H1 (cell line): ENCODE measurements around the gene LAMA3. TPM values are rescaled to one million over a fixed set of nuclear protein-coding genes. Genes with fewer than 3 reads are reported as not detected.

Source experiments
- CTCF ChIA-PET: fragments of 300-600 bp; sonication (Branson Sonifier 250); formaldehyde crosslinking; loops from one replicate; lab custom pipeline; 2021; ENCODE audit not compliant: partially characterized antibody; lab: Charles Lee
- POLR2A ChIA-PET: fragments of 300-600 bp; sonication (Branson Sonifier 250); formaldehyde crosslinking; loops from one replicate; lab custom pipeline; 2021; ENCODE audit warnings: inconsistent platforms; ENCODE audit not compliant: partially characterized antibody; lab: Charles Lee
- DNase-seq, 2 experiments: peaks; one replicate each; pipeline versions ENCODE4 v3.0.0 to v3.0.0-alpha.2; 2010 to 2022; ENCODE audit warnings: low spot score in 2 of 2, low read depth in 1 of 2, mixed read lengths in 1 of 2
- FAIRE-seq: peaks from 2 replicates; lab custom pipeline; 2011; peaks lifted over from hg19 to GRCh38; lab: Jason Lieb, UNC
- H2AFZ ChIP-seq: 2 replicates; pipeline ENCODE4 v1.8.1; 2012; ENCODE audit warnings: low read length, inconsistent platforms
- H2AK5ac ChIP-seq: 2 replicates; pipeline ENCODE4 v1.6.1; 2013; ENCODE audit warnings: low read depth, low read length
- H2BK120ac ChIP-seq: replicated peaks from 2 replicates; pipeline ENCODE3; 2013; ENCODE audit warnings: low read depth, low read length, inconsistent platforms
- H2BK12ac ChIP-seq: 2 replicates; pipeline ENCODE4 v1.6.1; 2013; ENCODE audit warnings: low read depth, low read length
- H2BK15ac ChIP-seq: 2 replicates; pipeline ENCODE4 v1.6.1; 2013; ENCODE audit warnings: low read length
- H2BK20ac ChIP-seq: 2 replicates; pipeline ENCODE4 v1.6.1; 2013; ENCODE audit warnings: low read length
- H2BK5ac ChIP-seq: 2 replicates; pipeline ENCODE4 v1.6.1; 2013; ENCODE audit warnings: low read depth, low read length
- H3K14ac ChIP-seq: 2 replicates; pipeline ENCODE4 v1.6.1; 2013; ENCODE audit warnings: inconsistent platforms; ENCODE audit not compliant: insufficient read length
- H3K18ac ChIP-seq: 2 replicates; pipeline ENCODE4 v1.6.1; 2013; ENCODE audit warnings: low read length; ENCODE audit errors: extremely low read depth
- H3K23ac ChIP-seq: 2 replicates; pipeline ENCODE4 v1.6.1; 2013; ENCODE audit warnings: inconsistent platforms; ENCODE audit not compliant: insufficient read length
- H3K23me2 ChIP-seq: 2 replicates; pipeline ENCODE4 v1.6.1; 2013; ENCODE audit warnings: low read depth, low read length
- H3K27ac ChIP-seq: 2 replicates; pipeline ENCODE4 v1.6.1; 2011; ENCODE audit warnings: low read depth, low read length, inconsistent platforms
- H3K27me3 ChIP-seq, 4 experiments: replicated peaks in 1 of 4; 1 replicate in 1 of 4; 2 replicates in 3 of 4; pipeline versions ENCODE4 v1.6.1 to v1.8.1; 2011 to 2013; ENCODE audit warnings: low read length in 3 of 4, mild to moderate bottlenecking in 3 of 4, inconsistent platforms in 2 of 4, mixed read lengths in 2 of 4, moderate library complexity in 1 of 4; ENCODE audit not compliant: control insufficient read depth in 3 of 4, insufficient read depth in 3 of 4; ENCODE audit errors: extremely low read depth in 1 of 4
- H3K36me3 ChIP-seq, 4 experiments: 2 replicates each; pipeline versions ENCODE4 v1.6.1 to v1.8.1; 2011 to 2013; ENCODE audit warnings: mild to moderate bottlenecking in 4 of 4, low read length in 3 of 4, moderate library complexity in 2 of 4, control low read depth in 1 of 4, inconsistent platforms in 1 of 4; ENCODE audit not compliant: insufficient read depth in 4 of 4, control insufficient read depth in 2 of 4
- H3K4ac ChIP-seq: replicated peaks from 2 replicates; pipeline ENCODE3; 2013; ENCODE audit warnings: low read length, low read depth, mixed read lengths, inconsistent platforms; ENCODE audit not compliant: insufficient read length
- H3K4me1 ChIP-seq, 4 experiments: replicated peaks in 1 of 4; 1 replicate in 1 of 4; 2 replicates in 3 of 4; pipeline versions ENCODE4 v1.6.1 to v1.8.1; 2011 to 2013; ENCODE audit warnings: low read length in 3 of 4, inconsistent platforms in 2 of 4, mixed read lengths in 1 of 4; ENCODE audit not compliant: insufficient read depth in 4 of 4, control insufficient read depth in 3 of 4
- H3K4me2 ChIP-seq, 2 experiments: 2 replicates each; pipeline versions ENCODE4 v1.6.1 to v1.8.1; 2011 to 2013; ENCODE audit warnings: low read depth in 2 of 2, low read length in 2 of 2, control low read depth in 1 of 2, inconsistent platforms in 1 of 2, mild to moderate bottlenecking in 1 of 2; ENCODE audit not compliant: insufficient read depth in 1 of 2
- H3K4me3 ChIP-seq, 4 experiments: fragments of 200-600, 300-600 bp in 1 of 4; sonication (generic), shearing (Covaris generic), sonication (Bioruptor Twin) in 1 of 4; 2 replicates each; pipeline versions ENCODE4 v1.5.1 to v1.8.1; 2011 to 2016; ENCODE audit warnings: low read length in 4 of 4, low read depth in 3 of 4, control low read depth in 2 of 4, inconsistent platforms in 2 of 4, mild to moderate bottlenecking in 2 of 4, mixed read lengths in 1 of 4, moderate library complexity in 1 of 4; ENCODE audit not compliant: insufficient read depth in 2 of 4; ENCODE audit errors: extremely low read depth in 1 of 4
- H3K56ac ChIP-seq: replicated peaks from 2 replicates; pipeline ENCODE3; 2013; ENCODE audit warnings: low read depth, mild to moderate bottlenecking, mixed read lengths, low read length, inconsistent platforms; ENCODE audit not compliant: insufficient read length
- H3K79me1 ChIP-seq: 2 replicates; pipeline ENCODE4 v1.6.1; 2013; ENCODE audit warnings: low read depth, low read length, control low read depth
- H3K79me2 ChIP-seq, 2 experiments: 2 replicates each; pipeline versions ENCODE4 v1.6.1 to v1.8.1; 2012 to 2013; ENCODE audit warnings: low read length in 2 of 2, mild to moderate bottlenecking in 2 of 2, inconsistent platforms in 1 of 2; ENCODE audit not compliant: insufficient read depth in 2 of 2, control insufficient read depth in 1 of 2
- H3K9ac ChIP-seq, 4 experiments: replicated peaks in 1 of 4; 1 replicate in 1 of 4; 2 replicates in 3 of 4; pipeline versions ENCODE4 v1.6.1 to v1.8.1; 2011 to 2013; ENCODE audit warnings: low read depth in 3 of 4, low read length in 3 of 4, control low read depth in 2 of 4, mild to moderate bottlenecking in 2 of 4, moderate library complexity in 2 of 4, inconsistent platforms in 1 of 4; ENCODE audit errors: extremely low read depth in 1 of 4
- H3K9me3 ChIP-seq, 2 experiments: 2 replicates each; pipeline versions ENCODE4 v1.6.1 to v1.8.1; 2012 to 2013; ENCODE audit warnings: mild to moderate bottlenecking in 2 of 2, moderate library complexity in 2 of 2, control low read depth in 1 of 2, inconsistent platforms in 1 of 2, low read depth in 1 of 2, low read length in 1 of 2, mixed read lengths in 1 of 2; ENCODE audit not compliant: insufficient read depth in 2 of 2
- H4K20me1 ChIP-seq, 2 experiments: replicated peaks in 1 of 2; 2 replicates each; pipeline versions ENCODE3 to v1.8.1; 2011 to 2013; ENCODE audit warnings: inconsistent platforms in 2 of 2, low read length in 2 of 2, mild to moderate bottlenecking in 1 of 2; ENCODE audit not compliant: insufficient read depth in 2 of 2, control insufficient read depth in 1 of 2
- H4K5ac ChIP-seq: 2 replicates; pipeline ENCODE4 v1.6.1; 2013; ENCODE audit warnings: low read length, low read depth, mixed read lengths, inconsistent platforms; ENCODE audit not compliant: insufficient read length
- H4K8ac ChIP-seq: 2 replicates; pipeline ENCODE4 v1.8.0; 2013; ENCODE audit warnings: mild to moderate bottlenecking, moderate library complexity, low read length, inconsistent platforms; ENCODE audit not compliant: insufficient read depth; ENCODE audit errors: extremely low read depth
- H4K91ac ChIP-seq: replicated peaks from 2 replicates; pipeline ENCODE3; 2013; ENCODE audit warnings: low read length, mixed read lengths, inconsistent platforms; ENCODE audit not compliant: insufficient read length
- EZH2 ChIP-seq: fragments of 200-600 bp; sonication (generic); IDR thresholded peaks from 2 replicates; pipeline ENCODE4 v1.7.1; 2012; ENCODE audit warnings: low read depth, mild to moderate bottlenecking, moderate library complexity, low read length, inconsistent platforms; ENCODE audit not compliant: severe bottlenecking
- RFX5 ChIP-seq: IDR thresholded peaks from 2 replicates; pipeline ENCODE4 v1.6.1; 2011; ENCODE audit warnings: low read depth, low read length, improper control_type of control experiment, borderline replicate concordance
- RNF2 ChIP-seq: fragments of 200-900, 300-1000 bp; sonication (generic); IDR thresholded peaks from 2 replicates; pipeline ENCODE4 v1.7.1; 2016; ENCODE audit warnings: borderline replicate concordance, low read depth, mild to moderate bottlenecking, antibody characterized with exemption, low read length; ENCODE audit not compliant: poor library complexity, severe bottlenecking; ENCODE audit errors: missing control alignments
- WGBS, 2 experiments: shearing (Covaris generic) in 1 of 2; methylation state at CpG; one replicate each; pipeline versions ENCODE4 v1.1.6 to v1.1.7; 2013 to 2015; ENCODE audit warnings: low lambda C conversion rate in 2 of 2, mixed read lengths in 2 of 2, inconsistent platforms in 1 of 2, low coverage in 1 of 2, missing lambda C conversion rate in 1 of 2; ENCODE audit not compliant: insufficient replicate concordance in 2 of 2, insufficient coverage in 1 of 2, insufficient read length in 1 of 2; ENCODE audit errors: extremely low coverage in 1 of 2, missing lambda C conversion rate in 1 of 2; 5-methylcytosine and 5-hydroxymethylcytosine counted together
- polyA plus RNA-seq, 7 experiments: library from polyadenylated mRNA; depleted of rRNA in 3 of 7; stranded (reverse) in 5 of 7; unstranded in 2 of 7; fragments of >200 nt in 5 of 7; fragments of 200-250 nt in 2 of 7; gene quantifications; 1 replicate in 5 of 7; 2 replicates in 1 of 7; 4 replicates in 1 of 7; pipeline versions ENCODE4 v1.2.1 to v1.2.3, GENCODE V29; 2011 to 2013; ENCODE audit warnings: missing spikeins in 2 of 7, mixed read lengths in 2 of 7
- total RNA-seq: library from RNA; stranded (reverse); fragmentation: NEBNext Ultra II Directional; extraction: Animal tissue kit (Norgen Biotek cat#: 25700); gene quantifications from 2 replicates; pipeline ENCODE4 v1.2.1, GENCODE V29; 2021

Gene LAMA3
- total and polyA plus RNA-seq, 2 of the 8 experiments (the other 6 are each of a cell fraction or from before 2014, with no cell fraction given): 0.76 to 5.0 TPM

DNA sequence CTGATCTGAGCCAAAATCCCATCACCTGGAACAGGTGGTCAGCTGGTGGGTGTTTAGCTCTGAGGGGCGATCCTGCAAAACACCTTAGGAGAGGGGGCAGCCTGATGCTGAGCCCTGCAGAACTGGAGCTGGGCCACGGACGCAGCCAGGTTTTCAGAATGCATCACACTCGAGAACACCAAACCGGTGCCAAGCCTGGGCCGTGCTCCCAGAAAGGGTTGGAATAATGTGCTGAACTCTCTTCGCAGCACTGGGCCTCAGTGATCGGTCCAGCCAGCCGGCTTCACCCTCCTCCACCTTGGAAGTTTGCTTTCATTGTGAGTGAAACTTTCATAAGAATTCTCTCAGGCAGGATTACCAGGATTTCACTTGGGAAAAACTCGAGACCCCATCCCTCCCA is 268.8 kb downstream of the LAMA3 start:
- CTCF ChIA-PET: interaction anchor here (0.6 kb wide), 1 partner anchor 461 kb away, joined by 3 read pairs; no protein-coding TSS in a partner anchor
- Histone ChIP-seq H4K5ac (no peak overlapping the region), H3K4ac (no peak overlapping the region), H3K79me1 (no peaks in the 10 kb centered on the region), H3K36me3 (no peaks in the 10 kb centered on the region), H2BK20ac (peak overlapping the region; percentile 73; the same call in 1 of the 2 replicates), H3K14ac (no peak overlapping the region), H3K79me2 (no peaks in the 10 kb centered on the region), H4K20me1 (no peaks in the 10 kb centered on the region), H2BK5ac (peak overlapping the region; percentile 53; the same call in 1 of the 2 replicates), H3K23me2 (peaks cover 2% of the 10 kb centered on the region; the same call in 1 of the 2 replicates)
- TF ChIP-seq EZH2 (no peak), RFX5 (no peak), RNF2 (no peak)
- TF ChIP-seq, all 59 proteins: peak for 0
- Histone ChIP-seq H3K4me2 (no peak overlapping the region), H3K18ac (no peak overlapping the region), H4K91ac (peak overlapping the region; percentile 38), H3K9ac (no peak overlapping the region), H2BK15ac (0 out of 2 replicates have a peak overlapping the region, but pooled peaks have one; percentile 22), H3K23ac (no peak overlapping the region), H3K4me3 (no peak overlapping the region), H3K9me3 (no peaks in the 10 kb centered on the region), H2BK12ac (peak overlapping the region; percentile 41; the same call in 1 of the 2 replicates), H2AK5ac (no peak overlapping the region), H3K27ac (no peak overlapping the region), H3K4me1 (0 out of 7 replicates have a peak, but pooled peaks cover 0 to 2% (median 0%) of the 10 kb centered on the region in 4 experiments), H2BK120ac (no peak overlapping the region), H4K8ac (no peak overlapping the region), H2AFZ (peak overlapping the region; percentile 50), H3K27me3 (no peaks in the 10 kb centered on the region), H3K56ac (no peak overlapping the region)
- DNase-seq (no peak), FAIRE-seq (no peak)
- 87% methylated on average over 10 of the region's 10 CpGs; no CpG with 5 or more reads in 1 of the 2 experiments for WGBS, 2 experiments
- POLR2A ChIA-PET: no interaction called here
